Lower leg skin (tissue), 3 donors: ENCODE results near the gene CCM2.

ENCODE experiments used
- CTCF ChIP-seq, 3 donors: fragments of 450-650 bp; IDR thresholded peaks; one replicate each; pipeline ENCODE4 v1.5.1; 2016; ENCODE audit warnings: antibody characterized with exemption in 3 of 3, mild to moderate bottlenecking in 3 of 3, moderate library complexity in 2 of 3
- POLR2A ChIP-seq, 2 donors: fragments of 450-650 bp; IDR thresholded peaks; one replicate each; pipeline ENCODE4 v1.6.1; 2016 to 2017; ENCODE audit warnings: antibody characterized with exemption in 2 of 2, mild to moderate bottlenecking in 1 of 2, moderate library complexity in 1 of 2

- TF ChIP-seq CTCF (IDR thresholded peaks at IDR 0.05) (no peak), POLR2A (IDR thresholded peaks at IDR 0.05) (no peak)
Observed at GRCh38 chr7:45100761-45101480, 100.9 kb downstream of the CCM2 start.
